Progenitor cell of endocrine pancreas (in vitro differentiated cells): ENCODE data around the gene SOX12. TPM values are rescaled to one million over a fixed set of nuclear protein-coding genes. Genes with fewer than 3 reads are reported as not detected.

ENCODE experiments used
- DNase-seq: peaks from one replicate; pipeline ENCODE4 v3.0.0; 2021; ENCODE audit warnings: low spot score; ENCODE audit not compliant: unreplicated experiment
- H3K27ac Mint-ChIP-seq: 2 replicates; pipeline ENCODE4 v1.8.0; 2021; ENCODE audit warnings: mild to moderate bottlenecking, moderate library complexity, mixed read lengths
- H3K27me3 Mint-ChIP-seq: 2 replicates; pipeline ENCODE4 v1.8.0; 2021; ENCODE audit warnings: mixed read lengths
- H3K36me3 Mint-ChIP-seq: 2 replicates; pipeline ENCODE4 v1.8.0; 2022; ENCODE audit warnings: mixed read lengths; ENCODE audit not compliant: insufficient read depth
- H3K4me1 Mint-ChIP-seq: 2 replicates; pipeline ENCODE4 v1.8.0; 2021; ENCODE audit warnings: low read depth, mixed read lengths
- H3K4me3 Mint-ChIP-seq: 2 replicates; pipeline ENCODE4 v1.8.0; 2021; ENCODE audit warnings: low read depth, mild to moderate bottlenecking, moderate library complexity, mixed read lengths
- H3K9me3 Mint-ChIP-seq: 2 replicates; pipeline ENCODE4 v1.8.0; 2021; ENCODE audit warnings: low read depth, mixed read lengths
- total RNA-seq: library from RNA; stranded (reverse); gene quantifications from 2 replicates; pipeline ENCODE4 v1.2.1, GENCODE V29; 2021
- TF ChIP-seq, protein P1 (sequence below): fragments of 200-600 bp; sonication (generic); IDR thresholded peaks from one replicate; pipeline ENCODE4 v1.5.0; 2021; ENCODE audit warnings: antibody characterized with exemption, mild to moderate bottlenecking; ENCODE audit not compliant: unreplicated experiment

The SOX12 gene
- total RNA-seq, 1 donor from 2014 or later = 59.0 TPM

DNA sequence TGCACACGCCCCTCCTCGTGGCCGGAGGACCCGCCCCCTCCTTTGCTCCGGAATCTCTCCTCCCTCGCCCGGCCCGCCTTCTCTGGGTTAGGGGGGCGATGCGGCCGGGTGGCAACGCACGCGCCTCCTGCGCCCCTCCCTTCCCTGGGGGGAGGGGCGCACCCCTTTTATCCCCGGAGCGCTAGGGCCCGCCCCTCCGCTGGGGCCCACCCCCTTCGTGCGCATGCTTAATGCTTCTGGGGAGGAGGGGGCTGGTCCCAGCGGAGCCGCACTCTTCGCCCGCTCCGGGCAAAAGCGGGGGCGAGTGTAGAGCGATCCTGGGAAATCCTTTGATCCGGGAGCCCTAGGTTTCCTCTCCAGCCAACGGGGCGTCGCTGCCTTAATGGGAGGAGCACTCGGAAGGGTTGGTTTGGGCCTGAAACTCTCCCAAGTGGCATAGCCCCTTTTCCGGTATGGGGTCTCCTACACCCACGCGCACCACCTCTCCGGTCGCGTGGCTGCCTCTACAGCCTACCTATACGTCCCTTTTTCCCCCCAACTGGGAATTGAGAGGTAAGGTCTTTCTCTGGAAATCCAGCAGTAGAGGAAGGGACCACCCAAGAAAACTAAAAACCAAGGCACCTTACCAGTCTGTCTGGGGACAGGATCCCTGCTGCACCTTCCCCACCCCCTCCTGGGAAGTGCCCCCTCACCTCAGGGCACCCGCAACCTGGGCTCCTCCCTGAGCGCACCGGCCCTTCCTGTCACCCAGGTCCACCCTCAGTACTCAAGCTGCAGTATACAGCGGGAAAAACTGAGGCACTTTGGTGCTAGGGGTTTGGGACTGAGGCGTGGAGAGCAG, 2.1 kb downstream of the SOX12 start:
- Mint-ChIP-seq H3K27ac (peak overlapping the region; percentile 91), H3K4me1 (peaks cover 23% of the 10 kb centered on the region), H3K27me3 (peaks cover 1% of the 10 kb centered on the region), H3K36me3 (peaks cover 2% of the 10 kb centered on the region), H3K9me3 (no peaks in the 10 kb centered on the region), H3K4me3 (peak overlapping the region; percentile 89)
- DNase-seq = peak; percentile 82
- TF ChIP-seq, protein P1, sequence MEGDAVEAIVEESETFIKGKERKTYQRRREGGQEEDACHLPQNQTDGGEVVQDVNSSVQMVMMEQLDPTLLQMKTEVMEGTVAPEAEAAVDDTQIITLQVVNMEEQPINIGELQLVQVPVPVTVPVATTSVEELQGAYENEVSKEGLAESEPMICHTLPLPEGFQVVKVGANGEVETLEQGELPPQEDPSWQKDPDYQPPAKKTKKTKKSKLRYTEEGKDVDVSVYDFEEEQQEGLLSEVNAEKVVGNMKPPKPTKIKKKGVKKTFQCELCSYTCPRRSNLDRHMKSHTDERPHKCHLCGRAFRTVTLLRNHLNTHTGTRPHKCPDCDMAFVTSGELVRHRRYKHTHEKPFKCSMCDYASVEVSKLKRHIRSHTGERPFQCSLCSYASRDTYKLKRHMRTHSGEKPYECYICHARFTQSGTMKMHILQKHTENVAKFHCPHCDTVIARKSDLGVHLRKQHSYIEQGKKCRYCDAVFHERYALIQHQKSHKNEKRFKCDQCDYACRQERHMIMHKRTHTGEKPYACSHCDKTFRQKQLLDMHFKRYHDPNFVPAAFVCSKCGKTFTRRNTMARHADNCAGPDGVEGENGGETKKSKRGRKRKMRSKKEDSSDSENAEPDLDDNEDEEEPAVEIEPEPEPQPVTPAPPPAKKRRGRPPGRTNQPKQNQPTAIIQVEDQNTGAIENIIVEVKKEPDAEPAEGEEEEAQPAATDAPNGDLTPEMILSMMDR = no peak

DNA sequence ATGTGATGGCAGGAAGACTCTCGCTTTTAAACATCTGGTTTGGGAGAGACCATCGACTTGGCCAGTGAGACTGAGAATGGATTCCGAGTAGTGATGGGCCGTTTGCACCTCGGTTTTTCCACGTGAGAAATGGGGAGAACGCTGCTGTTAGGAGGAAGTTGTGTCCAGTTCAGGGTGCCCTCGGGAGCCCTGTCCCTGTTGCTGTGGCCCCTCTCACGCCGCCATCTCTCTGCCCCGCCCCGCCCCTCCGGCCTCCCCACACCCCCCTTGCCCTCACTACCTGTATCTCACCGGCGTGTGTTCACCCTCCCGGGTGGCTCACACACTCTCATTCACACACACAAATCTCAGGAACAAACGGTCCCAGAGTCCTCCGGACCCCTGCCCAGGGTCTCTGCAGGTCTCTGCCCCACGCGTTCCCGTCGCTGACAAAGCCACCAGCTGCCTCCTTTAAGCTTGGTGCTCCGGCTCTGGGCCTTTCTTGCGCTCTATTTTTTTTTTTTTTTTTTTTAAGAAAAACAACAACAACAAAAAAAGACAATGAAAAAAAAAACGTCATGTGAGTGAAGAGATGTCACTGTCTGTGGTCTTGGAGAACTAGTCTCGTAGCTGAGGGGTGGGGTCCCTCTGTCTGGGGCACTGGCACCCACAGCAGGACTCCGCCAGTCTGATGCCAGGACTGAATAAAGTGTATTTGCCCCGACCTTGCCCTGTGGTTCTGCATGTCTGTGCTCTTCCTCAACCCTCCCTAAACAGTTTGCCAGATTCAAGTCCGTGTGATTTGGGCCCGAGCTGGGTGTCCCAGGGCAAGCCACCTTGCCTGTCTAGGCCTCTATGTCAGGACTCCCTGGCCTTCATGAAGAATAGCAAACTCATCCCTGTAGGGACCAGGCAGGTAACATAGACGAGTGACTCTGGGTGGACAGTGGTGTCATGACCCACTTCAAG, 2.9 kb downstream of the SOX12 start:
- Mint-ChIP-seq H3K27ac (peak overlapping the region; percentile 91), H3K27me3 (no peaks in the 10 kb centered on the region), H3K9me3 (no peaks in the 10 kb centered on the region), H3K4me3 (peak overlapping the region; percentile 89), H3K36me3 (peaks cover 2% of the 10 kb centered on the region), H3K4me1 (peaks cover 23% of the 10 kb centered on the region)
- DNase-seq = no peak
- TF ChIP-seq, protein P1 = no peak

DNA sequence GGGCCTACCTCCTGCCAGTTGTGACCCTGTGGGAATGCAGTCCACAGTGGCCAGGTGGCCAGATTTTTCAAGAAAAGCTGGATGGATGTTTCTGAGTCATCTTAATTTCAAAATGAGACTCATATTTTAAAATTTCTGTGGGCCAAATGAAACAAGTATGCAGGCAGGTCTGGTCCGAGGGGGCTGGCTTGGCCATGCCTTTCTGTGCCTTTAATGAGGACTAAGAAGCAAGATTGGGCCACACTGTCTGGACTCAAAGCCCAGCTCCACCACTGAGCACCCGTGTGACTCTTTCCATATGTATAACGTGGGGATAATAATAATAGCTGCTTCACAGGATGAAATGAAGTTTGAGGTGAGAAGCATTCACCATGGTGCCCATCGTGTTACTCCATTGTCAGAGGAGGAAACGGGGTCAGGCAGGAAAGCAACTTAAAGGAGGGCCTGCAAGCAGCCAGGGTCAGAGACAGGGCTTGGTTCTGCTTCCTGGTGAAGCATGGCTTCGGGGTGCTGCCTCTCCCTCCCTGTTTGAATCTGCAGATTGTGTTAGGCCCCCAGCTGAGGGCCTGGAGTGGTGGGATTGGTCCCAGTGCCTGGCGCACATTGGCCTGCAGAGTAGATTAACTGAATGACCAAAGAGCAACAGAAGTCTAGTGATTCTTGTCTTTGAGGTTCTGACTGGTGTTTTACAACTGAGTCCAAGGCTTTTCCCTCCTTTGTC, 3.8 kb downstream of the SOX12 start:
- TF ChIP-seq, protein P1 = no peak
- Mint-ChIP-seq H3K36me3 (peaks cover 2% of the 10 kb centered on the region), H3K4me1 (peaks cover 23% of the 10 kb centered on the region), H3K9me3 (no peaks in the 10 kb centered on the region), H3K27me3 (no peaks in the 10 kb centered on the region), H3K4me3 (peak overlapping the region; percentile 89), H3K27ac (peak overlapping the region; percentile 71)
- no peak for DNase-seq

DNA sequence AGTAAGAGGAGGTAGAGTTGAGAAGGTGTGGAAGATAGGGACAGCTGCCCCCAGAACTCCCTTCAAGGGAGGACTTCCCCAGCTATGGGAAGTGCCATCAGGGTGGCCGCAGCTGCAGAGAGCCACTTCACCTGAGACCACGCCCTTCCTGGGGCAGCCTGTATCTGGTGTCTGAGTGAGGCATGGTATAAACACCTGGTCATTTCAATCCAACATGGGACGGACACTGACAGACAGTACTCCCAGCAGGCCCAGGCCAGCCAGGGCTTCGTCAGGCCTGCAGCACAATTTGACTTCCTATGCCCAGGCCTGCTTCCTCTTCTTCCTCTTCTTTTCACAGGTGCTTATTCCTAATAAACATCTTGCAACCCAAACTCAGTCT, 4.5 kb downstream of the SOX12 start:
- TF ChIP-seq, protein P1 = no peak
- H3K27me3 Mint-ChIP-seq = no peaks in the 10 kb centered on the region
- peak overlapping the region; percentile 41 for H3K4me3 Mint-ChIP-seq
- no peak for DNase-seq
- no peaks in the 10 kb centered on the region for H3K9me3 Mint-ChIP-seq
- H3K36me3 Mint-ChIP-seq = peaks cover 2% of the 10 kb centered on the region
- H3K4me1 Mint-ChIP-seq = peaks cover 23% of the 10 kb centered on the region
- H3K27ac Mint-ChIP-seq = no peak overlapping the region
